Activated CD4-positive, alpha-beta T cell treated with anti-CD3 and anti-CD28 coated beads, Interleukin-2, amount 50 U/mL, for 4 hours (primary cell): ENCODE measurements around the gene JAM3.

ENCODE experiments used
- DNase-seq, 2 experiments: peaks; one replicate each; pipeline ENCODE4 v3.0.0-alpha.2; 2020

The JAM3 gene

GRCh38 chr11:134116210-134116609 lies 47.3 kb downstream of the JAM3 start:
- no peak for DNase-seq

- no peak for DNase-seq
These were observed 49.1 kb downstream of the JAM3 start for GRCh38 chr11:134118006-134118405.

GRCh38 chr11:134119094-134119493 lies 50.2 kb downstream of the JAM3 start:
- no peak for DNase-seq

GRCh38 chr11:134120143-134120850 lies 51.4 kb downstream of the JAM3 start:
- DNase-seq = no peak

GRCh38 chr11:134120921-134121526 lies 52.2 kb downstream of the JAM3 start:
- DNase-seq = no peak

GRCh38 chr11:134124660-134125451 lies 56.0 kb downstream of the JAM3 start:
- no peak for DNase-seq

- DNase-seq = no peak
These were observed 56.6 kb downstream of the JAM3 start for GRCh38 chr11:134125507-134125906.

- no peak for DNase-seq
These were observed 57.4 kb downstream of the JAM3 start for GRCh38 chr11:134126217-134126822.

- no peak for DNase-seq
These were observed 62.9 kb downstream of the JAM3 start for GRCh38 chr11:134131628-134132244.

- DNase-seq = no peak
These were observed 63.9 kb downstream of the JAM3 start for GRCh38 chr11:134132808-134133207.

GRCh38 chr11:134134167-134134566 lies 65.3 kb downstream of the JAM3 start:
- no peak for DNase-seq

GRCh38 chr11:134138376-134138775 lies 69.5 kb downstream of the JAM3 start:
- DNase-seq = no peak

- DNase-seq = no peak
These were observed 70.5 kb downstream of the JAM3 start for GRCh38 chr11:134139303-134139872.

GRCh38 chr11:134139873-134140331 lies 71.0 kb downstream of the JAM3 start:
- DNase-seq = peak; percentile 34 to 41

- DNase-seq = no peak
These were observed 72.2 kb downstream of the JAM3 start for GRCh38 chr11:134140961-134141490.

GRCh38 chr11:134142536-134142935 lies 73.7 kb downstream of the JAM3 start:
- no peak for DNase-seq

GRCh38 chr11:134143801-134144200 lies 74.9 kb downstream of the JAM3 start:
- no peak for DNase-seq

GRCh38 chr11:134144744-134145143 lies 75.9 kb downstream of the JAM3 start:
- DNase-seq = no peak

- no peak for DNase-seq
These were observed 76.8 kb downstream of the JAM3 start for GRCh38 chr11:134145715-134146114.

- DNase-seq = no peak
These were observed 77.7 kb downstream of the JAM3 start for GRCh38 chr11:134146598-134146997.

GRCh38 chr11:134149371-134149770 lies 80.5 kb downstream of the JAM3 start:
- DNase-seq = no peak

- no peak for DNase-seq
These were observed 81.5 kb downstream of the JAM3 start for GRCh38 chr11:134150195-134150903.
